Measurements from ENCODE around the gene NQO1. TPM values are rescaled to one million over a fixed set of nuclear protein-coding genes. Genes with fewer than 3 reads are reported as not detected.

The NQO1 gene
- total and polyA plus RNA-seq, 2 of the 8 experiments (the other 6 are each of a cell fraction or from before 2014, with no cell fraction given) = 32.7 to 45.7 TPM

DNA sequence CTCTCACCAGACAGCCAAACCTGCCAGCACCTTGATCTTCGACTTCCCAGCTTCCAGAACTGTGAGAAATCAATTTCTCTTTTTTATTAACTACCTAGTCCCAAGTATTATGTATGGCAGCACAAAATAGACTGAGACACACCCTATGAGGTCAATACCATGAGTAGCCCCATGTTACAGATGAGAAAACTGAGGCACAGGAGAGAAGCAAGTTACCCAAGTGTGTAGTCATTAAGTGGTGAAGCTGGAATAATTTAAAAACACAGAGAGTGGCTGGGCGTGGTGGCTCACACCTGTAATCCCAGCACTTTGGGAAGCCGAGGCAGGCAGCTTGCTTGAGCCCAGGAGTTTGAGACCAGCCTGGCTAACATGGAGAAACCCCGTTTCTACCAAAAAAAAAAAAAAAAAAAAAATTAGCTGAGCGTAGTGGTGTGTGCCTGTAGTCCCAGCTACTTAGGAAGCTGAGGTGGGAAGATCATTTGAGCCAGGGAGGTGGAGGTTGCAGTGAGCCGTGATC is 4.9 kb downstream of the NQO1 start (continued):
- TF ChIP-seq, protein P1, sequence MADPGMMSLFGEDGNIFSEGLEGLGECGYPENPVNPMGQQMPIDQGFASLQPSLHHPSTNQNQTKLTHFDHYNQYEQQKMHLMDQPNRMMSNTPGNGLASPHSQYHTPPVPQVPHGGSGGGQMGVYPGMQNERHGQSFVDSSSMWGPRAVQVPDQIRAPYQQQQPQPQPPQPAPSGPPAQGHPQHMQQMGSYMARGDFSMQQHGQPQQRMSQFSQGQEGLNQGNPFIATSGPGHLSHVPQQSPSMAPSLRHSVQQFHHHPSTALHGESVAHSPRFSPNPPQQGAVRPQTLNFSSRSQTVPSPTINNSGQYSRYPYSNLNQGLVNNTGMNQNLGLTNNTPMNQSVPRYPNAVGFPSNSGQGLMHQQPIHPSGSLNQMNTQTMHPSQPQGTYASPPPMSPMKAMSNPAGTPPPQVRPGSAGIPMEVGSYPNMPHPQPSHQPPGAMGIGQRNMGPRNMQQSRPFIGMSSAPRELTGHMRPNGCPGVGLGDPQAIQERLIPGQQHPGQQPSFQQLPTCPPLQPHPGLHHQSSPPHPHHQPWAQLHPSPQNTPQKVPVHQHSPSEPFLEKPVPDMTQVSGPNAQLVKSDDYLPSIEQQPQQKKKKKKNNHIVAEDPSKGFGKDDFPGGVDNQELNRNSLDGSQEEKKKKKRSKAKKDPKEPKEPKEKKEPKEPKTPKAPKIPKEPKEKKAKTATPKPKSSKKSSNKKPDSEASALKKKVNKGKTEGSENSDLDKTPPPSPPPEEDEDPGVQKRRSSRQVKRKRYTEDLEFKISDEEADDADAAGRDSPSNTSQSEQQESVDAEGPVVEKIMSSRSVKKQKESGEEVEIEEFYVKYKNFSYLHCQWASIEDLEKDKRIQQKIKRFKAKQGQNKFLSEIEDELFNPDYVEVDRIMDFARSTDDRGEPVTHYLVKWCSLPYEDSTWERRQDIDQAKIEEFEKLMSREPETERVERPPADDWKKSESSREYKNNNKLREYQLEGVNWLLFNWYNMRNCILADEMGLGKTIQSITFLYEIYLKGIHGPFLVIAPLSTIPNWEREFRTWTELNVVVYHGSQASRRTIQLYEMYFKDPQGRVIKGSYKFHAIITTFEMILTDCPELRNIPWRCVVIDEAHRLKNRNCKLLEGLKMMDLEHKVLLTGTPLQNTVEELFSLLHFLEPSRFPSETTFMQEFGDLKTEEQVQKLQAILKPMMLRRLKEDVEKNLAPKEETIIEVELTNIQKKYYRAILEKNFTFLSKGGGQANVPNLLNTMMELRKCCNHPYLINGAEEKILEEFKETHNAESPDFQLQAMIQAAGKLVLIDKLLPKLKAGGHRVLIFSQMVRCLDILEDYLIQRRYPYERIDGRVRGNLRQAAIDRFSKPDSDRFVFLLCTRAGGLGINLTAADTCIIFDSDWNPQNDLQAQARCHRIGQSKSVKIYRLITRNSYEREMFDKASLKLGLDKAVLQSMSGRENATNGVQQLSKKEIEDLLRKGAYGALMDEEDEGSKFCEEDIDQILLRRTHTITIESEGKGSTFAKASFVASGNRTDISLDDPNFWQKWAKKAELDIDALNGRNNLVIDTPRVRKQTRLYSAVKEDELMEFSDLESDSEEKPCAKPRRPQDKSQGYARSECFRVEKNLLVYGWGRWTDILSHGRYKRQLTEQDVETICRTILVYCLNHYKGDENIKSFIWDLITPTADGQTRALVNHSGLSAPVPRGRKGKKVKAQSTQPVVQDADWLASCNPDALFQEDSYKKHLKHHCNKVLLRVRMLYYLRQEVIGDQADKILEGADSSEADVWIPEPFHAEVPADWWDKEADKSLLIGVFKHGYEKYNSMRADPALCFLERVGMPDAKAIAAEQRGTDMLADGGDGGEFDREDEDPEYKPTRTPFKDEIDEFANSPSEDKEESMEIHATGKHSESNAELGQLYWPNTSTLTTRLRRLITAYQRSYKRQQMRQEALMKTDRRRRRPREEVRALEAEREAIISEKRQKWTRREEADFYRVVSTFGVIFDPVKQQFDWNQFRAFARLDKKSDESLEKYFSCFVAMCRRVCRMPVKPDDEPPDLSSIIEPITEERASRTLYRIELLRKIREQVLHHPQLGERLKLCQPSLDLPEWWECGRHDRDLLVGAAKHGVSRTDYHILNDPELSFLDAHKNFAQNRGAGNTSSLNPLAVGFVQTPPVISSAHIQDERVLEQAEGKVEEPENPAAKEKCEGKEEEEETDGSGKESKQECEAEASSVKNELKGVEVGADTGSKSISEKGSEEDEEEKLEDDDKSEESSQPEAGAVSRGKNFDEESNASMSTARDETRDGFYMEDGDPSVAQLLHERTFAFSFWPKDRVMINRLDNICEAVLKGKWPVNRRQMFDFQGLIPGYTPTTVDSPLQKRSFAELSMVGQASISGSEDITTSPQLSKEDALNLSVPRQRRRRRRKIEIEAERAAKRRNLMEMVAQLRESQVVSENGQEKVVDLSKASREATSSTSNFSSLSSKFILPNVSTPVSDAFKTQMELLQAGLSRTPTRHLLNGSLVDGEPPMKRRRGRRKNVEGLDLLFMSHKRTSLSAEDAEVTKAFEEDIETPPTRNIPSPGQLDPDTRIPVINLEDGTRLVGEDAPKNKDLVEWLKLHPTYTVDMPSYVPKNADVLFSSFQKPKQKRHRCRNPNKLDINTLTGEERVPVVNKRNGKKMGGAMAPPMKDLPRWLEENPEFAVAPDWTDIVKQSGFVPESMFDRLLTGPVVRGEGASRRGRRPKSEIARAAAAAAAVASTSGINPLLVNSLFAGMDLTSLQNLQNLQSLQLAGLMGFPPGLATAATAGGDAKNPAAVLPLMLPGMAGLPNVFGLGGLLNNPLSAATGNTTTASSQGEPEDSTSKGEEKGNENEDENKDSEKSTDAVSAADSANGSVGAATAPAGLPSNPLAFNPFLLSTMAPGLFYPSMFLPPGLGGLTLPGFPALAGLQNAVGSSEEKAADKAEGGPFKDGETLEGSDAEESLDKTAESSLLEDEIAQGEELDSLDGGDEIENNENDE (IDR thresholded peaks at IDR 0.05; ENCODE audit: insufficient replicate concordance, low read length) = no peak
- TF ChIP-seq BACH1 (IDR thresholded peaks at IDR 0.05; ENCODE audit: low read length) (no peak), ATF3 (IDR thresholded peaks at IDR 0.05; ENCODE audit: insufficient read depth, low read depth, low read length) (no peak), KDM1A (IDR thresholded peaks at IDR 0.05; ENCODE audit: borderline replicate concordance, low read length) (no peak), RXRA (IDR thresholded peaks at IDR 0.05; ENCODE audit: insufficient read depth, low read depth, low read length) (no peak), NANOG (IDR thresholded peaks at IDR 0.05; ENCODE audit: insufficient read depth, low read depth, low read length, poor library complexity, severe bottlenecking) (no peak)

Measured in H1 (cell line).